ENCODE results near the gene YIPF3. TPM values are rescaled to one million over a fixed set of nuclear protein-coding genes. Genes with fewer than 3 reads are reported as not detected.

Gene YIPF3
- total RNA-seq, 1 donor from 2014 or later = 86.2 TPM

- DNase-seq (ENCODE audit: low read depth, low spot score) = no peak
Measured at GRCh38 chr6:43464337-43464736, 52.4 kb downstream of the YIPF3 start.

DNA sequence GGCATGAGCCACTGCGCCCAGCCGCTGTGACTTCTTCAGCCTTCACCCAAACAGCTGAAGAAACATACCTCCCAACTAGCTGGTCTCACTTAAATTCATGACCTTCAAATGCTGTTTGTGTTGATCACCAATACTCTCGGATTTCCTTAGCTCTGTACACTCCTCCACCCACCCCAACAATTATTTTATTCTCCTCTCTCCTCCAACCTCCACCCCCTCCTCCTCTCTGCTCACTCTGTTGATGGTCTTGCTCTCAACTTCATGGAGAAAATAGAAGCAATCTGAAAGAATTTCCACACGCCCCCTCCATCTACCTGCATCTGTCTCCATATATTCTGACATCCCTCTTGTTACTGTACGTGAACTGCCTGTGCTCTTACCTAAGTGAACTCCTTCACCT, 54.8 kb downstream of the YIPF3 start:
- DNase-seq (ENCODE audit: low read depth, low spot score) = no peak

Other genes with a start within 250 kb of the YIPF3 start
- not detected in 2 replicates for gene SLC22A7, start 218.7 kb downstream of the YIPF3 start, total RNA-seq
- not detected in 2 replicates for gene CRIP3, start 208.1 kb downstream of the YIPF3 start, total RNA-seq
- 5.6 and 6.7 TPM in 2 replicates for gene ZNF318, start 147.3 kb downstream of the YIPF3 start, total RNA-seq
- 15.0 and 21.7 TPM in 2 replicates for gene ABCC10, start 89.4 kb downstream of the YIPF3 start, total RNA-seq
- gene DLK2, start 61.4 kb downstream of the YIPF3 start, total RNA-seq = 0.13 and 0.25 TPM in 2 replicates
- gene TJAP1, start 39.4 kb downstream of the YIPF3 start, total RNA-seq = 8.9 and 9.2 TPM in 2 replicates
- gene LRRC73, start 6.6 kb downstream of the YIPF3 start, total RNA-seq = 0.14 and 0.20 TPM in 2 replicates
- 45.7 and 47.5 TPM in 2 replicates for gene POLR1C, start 163 bp upstream of the YIPF3 start, total RNA-seq
- 32.8 and 46.7 TPM in 2 replicates for gene XPO5, start 59.1 kb upstream of the YIPF3 start, total RNA-seq
- 26.4 and 31.2 TPM in 2 replicates for gene POLH, start 59.3 kb upstream of the YIPF3 start, total RNA-seq
- gene GTPBP2, start 112.3 kb upstream of the YIPF3 start, total RNA-seq = 38.5 and 40.5 TPM in 2 replicates
- 19.3 and 25.0 TPM in 2 replicates for gene MAD2L1BP, start 118.9 kb upstream of the YIPF3 start, total RNA-seq
- 0.32 and 0.40 TPM in 2 replicates for gene RSPH9, start 128.1 kb upstream of the YIPF3 start, total RNA-seq
- gene MRPS18A, start 170.9 kb upstream of the YIPF3 start, total RNA-seq = 44.4 and 55.3 TPM in 2 replicates